GM21423 (cell line): ENCODE data around the gene SERTAD2.
A peak's percentile ranks its signal among the peaks of the same experiment; 100 is the strongest.

Experiments
- ATAC-seq: cut with Tn5 transposase; IDR thresholded peaks from one replicate; pipeline ENCODE4 v1.9.1; 2021; ENCODE audit warnings: mild to moderate bottlenecking, moderate library complexity; ENCODE audit not compliant: unreplicated experiment

The SERTAD2 gene

GRCh38 chr2:64587561-64587960 lies 66.2 kb downstream of the SERTAD2 start:
- no peak for ATAC-seq

- ATAC-seq: no peak
Measured at GRCh38 chr2:64586883-64587481, 66.7 kb downstream of the SERTAD2 start.

- ATAC-seq: no peak
Measured at GRCh38 chr2:64586054-64586453, 67.7 kb downstream of the SERTAD2 start.

- ATAC-seq: peak; percentile 86
Measured at GRCh38 chr2:64582774-64583340, 70.9 kb downstream of the SERTAD2 start.

- no peak for ATAC-seq
Measured at GRCh38 chr2:64581777-64582539, 71.8 kb downstream of the SERTAD2 start.
